Glutamatergic neuron (in vitro differentiated cells): ENCODE measurements around the gene ELP5. TPM values are rescaled to one million over a fixed set of nuclear protein-coding genes. Genes with fewer than 3 reads are reported as not detected.
A peak's percentile ranks its signal among the peaks of the same experiment; 100 is the strongest.

Source experiments
- DNase-seq: peaks from one replicate; pipeline ENCODE4 v3.0.0; 2022
- H3K27ac Mint-ChIP-seq: one replicate; pipeline ENCODE4 v1.8.0; 2020; ENCODE audit warnings: mild to moderate bottlenecking, mixed read lengths, inconsistent platforms; ENCODE audit not compliant: unreplicated experiment
- H3K27me3 Mint-ChIP-seq: one replicate; pipeline ENCODE4 v1.8.0; 2020; ENCODE audit warnings: mild to moderate bottlenecking, moderate library complexity, mixed read lengths, inconsistent platforms; ENCODE audit not compliant: unreplicated experiment
- H3K36me3 Mint-ChIP-seq: one replicate; pipeline ENCODE4 v1.8.0; 2020; ENCODE audit warnings: mild to moderate bottlenecking, mixed read lengths, inconsistent platforms; ENCODE audit not compliant: unreplicated experiment
- H3K4me1 Mint-ChIP-seq: one replicate; pipeline ENCODE4 v1.8.0; 2020; ENCODE audit warnings: mild to moderate bottlenecking, low read depth, mixed read lengths, inconsistent platforms; ENCODE audit not compliant: unreplicated experiment
- H3K4me3 Mint-ChIP-seq: one replicate; pipeline ENCODE4 v1.8.0; 2020; ENCODE audit warnings: mild to moderate bottlenecking, mixed read lengths, inconsistent platforms; ENCODE audit not compliant: unreplicated experiment
- H3K9me3 Mint-ChIP-seq: one replicate; pipeline ENCODE4 v1.8.0; 2020; ENCODE audit warnings: mild to moderate bottlenecking, moderate library complexity, mixed read lengths, inconsistent platforms; ENCODE audit not compliant: unreplicated experiment
- total RNA-seq: library from RNA; stranded (reverse); fragmentation: NEBNext Ultra II Directional; extraction: Animal tissue kit (Norgen Biotek cat#: 25700); gene quantifications from one replicate; pipeline ENCODE4 v1.2.1, GENCODE V29; 2021; ENCODE audit not compliant: unreplicated experiment
- TF ChIP-seq, protein P1 (sequence below): fragments of 200-600 bp; sonication (generic); IDR thresholded peaks from one replicate; pipeline ENCODE4 v1.5.0; 2021; ENCODE audit not compliant: partially characterized antibody, unreplicated experiment

Gene ELP5
- total RNA-seq, 1 donor from 2014 or later = 34.1 TPM

DNA sequence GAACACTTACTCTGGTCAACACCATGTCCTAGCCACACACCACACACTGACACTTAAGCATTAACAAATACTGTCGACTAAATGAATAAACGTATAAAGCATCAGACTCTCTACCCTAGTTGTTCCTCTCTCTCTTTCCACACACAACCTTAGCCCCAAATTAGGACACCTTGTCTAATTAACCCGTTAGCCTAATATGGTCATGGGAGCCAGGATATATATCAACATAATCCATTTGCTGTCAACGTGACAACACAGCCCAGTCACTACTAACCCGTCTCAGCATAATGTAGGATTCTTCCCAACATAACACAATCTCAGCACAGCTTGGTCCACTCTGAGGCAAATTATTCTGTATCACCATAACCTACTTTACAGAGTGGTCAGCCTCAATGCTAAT is 19.9 kb upstream of the ELP5 start:
- peaks cover 5% of the 10 kb centered on the region for H3K36me3 Mint-ChIP-seq
- peaks cover 27% of the 10 kb centered on the region for H3K27me3 Mint-ChIP-seq
- DNase-seq = no peak
- TF ChIP-seq, protein P1, sequence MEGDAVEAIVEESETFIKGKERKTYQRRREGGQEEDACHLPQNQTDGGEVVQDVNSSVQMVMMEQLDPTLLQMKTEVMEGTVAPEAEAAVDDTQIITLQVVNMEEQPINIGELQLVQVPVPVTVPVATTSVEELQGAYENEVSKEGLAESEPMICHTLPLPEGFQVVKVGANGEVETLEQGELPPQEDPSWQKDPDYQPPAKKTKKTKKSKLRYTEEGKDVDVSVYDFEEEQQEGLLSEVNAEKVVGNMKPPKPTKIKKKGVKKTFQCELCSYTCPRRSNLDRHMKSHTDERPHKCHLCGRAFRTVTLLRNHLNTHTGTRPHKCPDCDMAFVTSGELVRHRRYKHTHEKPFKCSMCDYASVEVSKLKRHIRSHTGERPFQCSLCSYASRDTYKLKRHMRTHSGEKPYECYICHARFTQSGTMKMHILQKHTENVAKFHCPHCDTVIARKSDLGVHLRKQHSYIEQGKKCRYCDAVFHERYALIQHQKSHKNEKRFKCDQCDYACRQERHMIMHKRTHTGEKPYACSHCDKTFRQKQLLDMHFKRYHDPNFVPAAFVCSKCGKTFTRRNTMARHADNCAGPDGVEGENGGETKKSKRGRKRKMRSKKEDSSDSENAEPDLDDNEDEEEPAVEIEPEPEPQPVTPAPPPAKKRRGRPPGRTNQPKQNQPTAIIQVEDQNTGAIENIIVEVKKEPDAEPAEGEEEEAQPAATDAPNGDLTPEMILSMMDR = no peak
- H3K27ac Mint-ChIP-seq = peak overlapping the region; percentile 18
- peak overlapping the region; percentile 72 for H3K4me3 Mint-ChIP-seq
- H3K4me1 Mint-ChIP-seq = peaks cover 21% of the 10 kb centered on the region
- H3K9me3 Mint-ChIP-seq = peaks cover 17% of the 10 kb centered on the region

DNA sequence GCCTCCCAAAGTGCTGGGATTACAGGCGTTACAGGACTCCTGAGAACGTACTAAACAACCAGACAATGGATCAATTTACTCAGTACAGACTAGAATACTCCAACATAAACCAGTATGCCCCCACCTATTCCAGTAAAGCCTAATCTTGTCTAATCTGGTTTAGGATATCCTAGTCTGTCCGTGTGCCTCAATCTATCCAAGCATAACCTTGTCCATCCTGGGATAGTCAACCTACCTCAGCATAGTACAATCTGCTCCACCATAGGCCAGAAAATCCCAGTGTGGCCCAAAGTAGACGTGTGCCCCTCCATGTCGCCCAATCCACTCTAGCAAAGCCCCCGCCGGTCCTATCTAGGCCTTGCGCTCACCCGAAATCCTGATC is 18.3 kb upstream of the ELP5 start:
- H3K27me3 Mint-ChIP-seq = peaks cover 26% of the 10 kb centered on the region
- peaks cover 6% of the 10 kb centered on the region for H3K36me3 Mint-ChIP-seq
- no peak for DNase-seq
- TF ChIP-seq, protein P1 = no peak
- peaks cover 24% of the 10 kb centered on the region for H3K4me1 Mint-ChIP-seq
- peak overlapping the region; percentile 81 for H3K27ac Mint-ChIP-seq
- H3K4me3 Mint-ChIP-seq = peak overlapping the region; percentile 92
- H3K9me3 Mint-ChIP-seq = peaks cover 20% of the 10 kb centered on the region

DNA sequence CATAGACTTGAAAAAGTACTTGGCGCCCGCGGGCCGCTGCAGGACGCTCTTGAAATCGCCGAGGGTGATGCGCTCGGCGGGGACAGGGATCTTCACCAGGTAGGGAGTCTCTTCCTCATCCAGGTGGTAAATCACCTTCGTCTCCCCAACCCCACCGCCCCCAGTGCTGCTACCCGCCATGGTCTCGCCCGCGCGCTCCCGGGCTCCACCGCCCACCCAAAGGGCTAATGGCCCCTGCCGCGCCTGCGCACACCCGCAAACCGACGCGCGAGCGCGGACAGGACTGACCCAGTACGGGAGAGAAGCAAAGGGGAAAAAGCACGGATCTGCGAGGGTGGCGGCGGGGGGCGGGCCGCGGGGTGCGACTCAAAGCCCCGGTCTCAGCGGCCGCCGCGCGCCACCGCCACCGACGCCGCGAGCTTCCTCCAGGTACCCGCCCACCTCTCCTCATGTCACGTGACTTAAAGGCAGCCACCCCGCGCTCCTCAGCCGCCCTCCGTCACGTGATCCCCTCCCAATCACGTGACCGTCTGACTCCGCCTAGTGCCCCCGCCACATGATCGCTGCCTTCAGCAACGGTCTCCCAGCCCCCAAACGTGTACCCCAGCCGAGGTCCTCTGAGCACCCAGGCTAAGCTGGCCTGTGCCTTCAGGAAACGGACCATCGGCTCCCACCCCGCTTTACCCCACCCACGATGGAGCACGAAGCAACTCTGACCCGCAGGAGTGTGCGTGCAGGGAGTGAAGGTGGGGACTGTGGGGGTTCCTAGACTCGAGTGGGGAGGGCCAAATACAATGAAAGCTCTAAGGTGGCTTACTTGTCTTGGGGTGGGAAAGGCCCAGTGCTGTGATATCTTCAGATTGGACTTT is 17.7 kb upstream of the ELP5 start, which contains the start of gene DVL2:
DVL2 (minus strand) TSS at position 435 of the 869 bp plus-strand sequence; CDS start at position 180, 255 bp downstream.
- Mint-ChIP-seq H3K27ac (peak within 1 kb of the TSS; percentile 89), H3K9me3 (peaks cover 22% of the 10 kb centered on the region), H3K36me3 (peaks cover 6% of the 10 kb centered on the region), H3K4me3 (peak within 1 kb of the TSS; percentile 92), H3K27me3 (peaks cover 26% of the 10 kb centered on the region), H3K4me1 (peaks cover 24% of the 10 kb centered on the region)
- DNase-seq = peak; percentile 94
- TF ChIP-seq, protein P1 = no peak

DNA sequence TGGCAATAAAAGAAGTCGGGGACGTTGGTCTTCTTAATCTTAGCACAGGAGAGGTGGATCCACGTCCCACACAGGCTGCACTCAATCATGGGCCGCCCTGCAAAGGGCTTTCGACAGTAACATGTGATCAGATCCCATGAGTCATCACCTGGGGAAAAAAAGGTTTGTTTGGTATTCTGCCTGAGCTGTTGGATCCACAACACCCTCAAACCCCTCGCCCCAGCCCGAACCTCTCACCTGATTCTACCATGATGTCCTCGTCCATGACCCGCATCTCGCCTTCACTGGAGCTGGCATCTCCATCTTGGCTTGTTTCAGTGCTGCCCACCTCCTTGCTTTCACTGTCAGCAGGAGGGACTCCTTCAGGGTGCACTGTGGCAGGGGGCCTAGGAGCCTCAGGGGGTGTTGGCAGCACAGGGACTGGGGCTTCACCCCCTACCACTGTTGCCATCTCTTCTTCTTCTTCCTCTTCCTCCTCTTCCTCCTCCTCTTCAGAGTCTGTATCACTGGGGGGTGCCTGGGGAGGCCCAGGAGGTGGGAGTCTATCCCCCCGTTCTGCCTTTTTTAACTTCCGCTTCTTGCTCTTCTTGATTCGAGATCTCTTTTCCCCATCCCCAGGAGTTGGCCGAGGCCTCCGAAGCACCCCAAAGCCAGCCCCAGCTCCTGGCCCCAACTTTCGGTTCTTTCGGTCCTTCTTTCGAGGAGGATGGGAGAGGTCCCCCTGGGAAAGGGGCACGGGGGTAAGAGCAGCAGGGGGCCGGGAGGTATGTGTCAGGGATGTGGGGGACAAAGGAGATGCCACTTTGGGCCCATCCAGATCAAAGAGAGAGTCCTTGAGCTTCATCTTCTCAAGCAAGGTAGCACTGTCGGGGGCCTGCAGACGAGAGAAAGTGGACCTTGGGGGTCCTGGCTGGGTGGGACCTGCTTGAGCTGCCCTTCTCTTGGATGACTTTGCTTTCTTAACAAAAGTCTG is 16.0 kb upstream of the ELP5 start:
- H3K36me3 Mint-ChIP-seq = peaks cover 9% of the 10 kb centered on the region
- DNase-seq = no peak
- peaks cover 26% of the 10 kb centered on the region for H3K27me3 Mint-ChIP-seq
- peak overlapping the region; percentile 87 for H3K4me3 Mint-ChIP-seq
- peaks cover 30% of the 10 kb centered on the region for H3K9me3 Mint-ChIP-seq
- TF ChIP-seq, protein P1 = no peak
- no peak overlapping the region for H3K27ac Mint-ChIP-seq
- H3K4me1 Mint-ChIP-seq = peaks cover 29% of the 10 kb centered on the region
